PC-3 (cell line): ENCODE results near the gene FOXP3. TPM values are rescaled to one million over a fixed set of nuclear protein-coding genes. Genes with fewer than 3 reads are reported as not detected.

ENCODE experiments used
- ATAC-seq: fragments of 200-7000 bp; cut with Tn5 transposase; 2 replicates; pipeline ENCODE4 v1.9.1; 2020; ENCODE audit warnings: mild to moderate bottlenecking, moderate library complexity
- BruUV-seq: library from RNA; stranded (reverse); fragments of 400-500 nt; replicated peaks from 2 replicates; lab custom pipeline; 2021; lab: Mats Ljungman, UMichigan
- CTCF ChIA-PET: fragments of 300-600 bp; sonication (Branson Sonifier 250); formaldehyde crosslinking; loops from one replicate; lab custom pipeline; 2022; ENCODE audit warnings: antibody characterized with exemption; lab: Charles Lee
- POLR2A ChIA-PET: fragments of 300-600 bp; sonication (Branson Sonifier 250); formaldehyde crosslinking; loops from one replicate; lab custom pipeline; 2022; ENCODE audit warnings: antibody characterized with exemption; ENCODE audit not compliant: unreplicated experiment; lab: Charles Lee
- DNase-seq: peaks from one replicate; pipeline ENCODE4 v3.0.0-alpha.2; 2015
- H2AFZ ChIP-seq: fragments of 300-600 bp; sonication (generic); 2 replicates; pipeline ENCODE4 v1.6.0; 2016; ENCODE audit warnings: antibody characterized with exemption, low read length
- H3F3A ChIP-seq: fragments of 300-600 bp; sonication (generic); one replicate; pipeline ENCODE4 v1.6.0; 2017; ENCODE audit warnings: antibody characterized with exemption, low read length, control low read depth, mild to moderate bottlenecking; ENCODE audit not compliant: unreplicated experiment
- H3K27ac ChIP-seq: fragments of 300-600 bp; sonication (generic); 2 replicates; pipeline ENCODE4 v1.5.1; 2016; ENCODE audit warnings: mild to moderate bottlenecking, low read length
- H3K27me3 ChIP-seq: fragments of 300-600 bp; sonication (generic); 2 replicates; pipeline ENCODE4 v1.6.1; 2016; ENCODE audit warnings: low read length, mixed read lengths
- H3K36me3 ChIP-seq: fragments of 300-600 bp; sonication (generic); 2 replicates; pipeline ENCODE4 v1.6.1; 2016; ENCODE audit warnings: low read depth, mixed run types, low read length, mixed read lengths
- H3K4me1 ChIP-seq: fragments of 300-600 bp; sonication (generic); 2 replicates; pipeline ENCODE4 v1.5.1; 2016; ENCODE audit warnings: low read length; ENCODE audit not compliant: insufficient read depth
- H3K4me2 ChIP-seq: fragments of 300-600 bp; sonication (generic); 2 replicates; pipeline ENCODE4 v1.6.0; 2016; ENCODE audit warnings: low read length
- H3K4me3 ChIP-seq: fragments of 300-600 bp; sonication (generic); 2 replicates; pipeline ENCODE4 v1.5.1; 2016; ENCODE audit warnings: mild to moderate bottlenecking, low read length, mixed read lengths
- H3K79me2 ChIP-seq: fragments of 300-600 bp; sonication (generic); 2 replicates; pipeline ENCODE4 v1.6.1; 2017; ENCODE audit warnings: low read length, mixed read lengths
- H3K9ac ChIP-seq: fragments of 300-600 bp; sonication (generic); 2 replicates; pipeline ENCODE4 v1.6.0; 2016; ENCODE audit warnings: mild to moderate bottlenecking, low read length
- H3K9me2 ChIP-seq: fragments of 300-600 bp; sonication (generic); replicated peaks from 2 replicates; pipeline ENCODE4 v1.6.1; 2016; ENCODE audit warnings: mixed run types, low read length, mixed read lengths
- H3K9me3 ChIP-seq: fragments of 300-600 bp; sonication (generic); 2 replicates; pipeline ENCODE4 v1.6.1; 2016; ENCODE audit warnings: low read length, mixed read lengths
- H4K20me1 ChIP-seq: fragments of 300-600 bp; sonication (generic); 2 replicates; pipeline ENCODE4 v1.6.1; 2016; ENCODE audit warnings: low read length, mixed read lengths
- CTCF ChIP-seq: fragments of 300-600 bp; sonication (generic); conservative IDR thresholded peaks from 2 replicates; pipeline ENCODE4 v1.5.1; 2017; ENCODE audit warnings: antibody characterized with exemption, low read depth, mild to moderate bottlenecking, low read length
- EZH2 ChIP-seq: fragments of 300-600 bp; sonication (generic); IDR thresholded peaks from one replicate; pipeline ENCODE4 v1.6.1; 2017; ENCODE audit warnings: antibody characterized with exemption, mild to moderate bottlenecking, low read length; ENCODE audit not compliant: unreplicated experiment
- EZH2phosphoT487 ChIP-seq: fragments of 300-600 bp; sonication (generic); IDR thresholded peaks from 2 replicates; pipeline ENCODE4 v1.6.1; 2018; ENCODE audit warnings: mild to moderate bottlenecking, antibody characterized with exemption, low read length, borderline replicate concordance
- intact Hi-C: fragments of 100-400 bp; cut with micrococcal nuclease; formaldehyde crosslinking; loops from 2 replicates; pipeline ENCODE4 v1.9.0; 2023
- total RNA-seq: library from RNA; depleted of rRNA; stranded (reverse); fragments of >200 nt; gene quantifications from 2 replicates; pipeline ENCODE4 v1.2.3, GENCODE V29; 2014

FOXP3 gene
- total RNA-seq, 1 experiment from 2014 or later, result not detected

DNA sequence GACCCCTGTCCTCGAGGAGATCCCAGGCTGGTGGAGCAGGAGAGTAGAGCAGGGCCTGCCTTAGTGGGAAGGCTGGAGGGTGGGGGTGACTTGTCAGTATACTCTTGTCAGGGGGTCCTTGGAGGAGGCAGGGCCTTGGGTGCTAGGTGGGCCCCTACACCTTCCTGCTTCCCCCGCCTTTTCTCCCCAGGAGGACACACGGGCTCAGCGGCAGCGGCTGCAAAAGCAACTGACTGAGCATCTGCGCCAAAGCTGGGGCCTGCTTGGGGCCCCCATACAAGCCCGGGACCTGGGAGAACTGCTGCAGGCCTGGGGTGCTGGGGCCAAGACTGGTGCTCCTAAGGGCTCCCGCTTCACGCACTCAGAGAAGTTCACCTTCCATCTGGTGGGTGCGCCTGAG, 18.0 kb downstream of the FOXP3 start:
- no TSS peak for BruUV-seq
- H3F3A ChIP-seq, result no peaks in the 10 kb centered on the region
- ATAC-seq (no peak), DNase-seq (no peak)
- H3K9ac ChIP-seq, result no peak overlapping the region
- peaks cover 9% of the 10 kb centered on the region for H3K4me1 ChIP-seq
- no peaks in the 10 kb centered on the region for H3K9me3 ChIP-seq
- H2AFZ ChIP-seq, result no peak overlapping the region
- H4K20me1 ChIP-seq, result no peaks in the 10 kb centered on the region
- TF ChIP-seq EZH2 (no peak), EZH2phosphoT487 (no peak), CTCF (no peak)
- H3K4me2 ChIP-seq, result no peak overlapping the region
- POLR2A ChIA-PET, result no interaction called here
- no peaks in the 10 kb centered on the region for H3K27me3 ChIP-seq
- H3K36me3 ChIP-seq, result no peaks in the 10 kb centered on the region
- no peaks in the 10 kb centered on the region for H3K9me2 ChIP-seq
- no peak overlapping the region for H3K4me3 ChIP-seq
- no peak overlapping the region for H3K27ac ChIP-seq
- CTCF ChIA-PET, result no interaction called here
- intact Hi-C loops, result no loop called here
- H3K79me2 ChIP-seq, result no peaks in the 10 kb centered on the region

- Histone ChIP-seq H3K9ac (no peak overlapping the region), H3K27ac (no peak overlapping the region), H3K9me3 (no peaks in the 10 kb centered on the region), H3F3A (no peaks in the 10 kb centered on the region), H3K27me3 (no peaks in the 10 kb centered on the region), H3K4me2 (no peak overlapping the region), H4K20me1 (no peaks in the 10 kb centered on the region), H3K4me3 (no peak overlapping the region), H3K36me3 (no peaks in the 10 kb centered on the region), H3K9me2 (no peaks in the 10 kb centered on the region), H3K79me2 (no peaks in the 10 kb centered on the region), H3K4me1 (peaks cover 9% of the 10 kb centered on the region), H2AFZ (no peak overlapping the region)
- no peak for TF ChIP-seq CTCF
- TF ChIP-seq EZH2phosphoT487, result no peak
- no peak for TF ChIP-seq EZH2
- intact Hi-C loops, result no loop called here
- CTCF ChIA-PET, result no interaction called here
- ATAC-seq, result no peak
- DNase-seq, result no peak
- BruUV-seq, result no TSS peak
- POLR2A ChIA-PET, result no interaction called here
Observed at GRCh38 chrX:49244207-49244606, 20.3 kb downstream of the FOXP3 start.

DNA sequence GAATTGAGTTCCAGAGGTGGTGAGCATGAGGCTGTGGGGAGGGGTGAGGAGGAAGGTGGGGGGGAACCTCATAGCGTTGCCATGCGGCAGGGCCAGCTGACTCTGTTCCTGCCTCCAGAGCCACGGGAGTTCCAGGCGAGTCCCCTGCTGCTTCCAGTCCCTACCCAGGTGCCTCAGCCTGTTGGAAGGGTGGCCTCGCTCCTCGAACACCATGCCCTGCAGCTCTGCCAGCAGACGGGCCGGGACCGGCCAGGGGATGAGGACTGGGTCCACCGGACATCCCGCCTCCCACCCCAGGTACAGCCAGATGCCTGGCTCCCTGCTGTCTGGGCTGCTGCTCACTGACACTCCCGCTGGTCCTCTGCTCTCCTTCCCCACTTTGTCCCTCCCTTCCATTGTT, 21.3 kb downstream of the FOXP3 start:
- Histone ChIP-seq H3K4me2 (no peak overlapping the region), H3K9me2 (no peaks in the 10 kb centered on the region), H3K27ac (no peak overlapping the region; the same call in 1 of the 2 replicates), H3K36me3 (no peaks in the 10 kb centered on the region), H3K4me1 (peaks cover 9% of the 10 kb centered on the region), H2AFZ (no peak overlapping the region), H4K20me1 (no peaks in the 10 kb centered on the region), H3F3A (no peaks in the 10 kb centered on the region), H3K9me3 (no peaks in the 10 kb centered on the region), H3K27me3 (no peaks in the 10 kb centered on the region), H3K79me2 (no peaks in the 10 kb centered on the region), H3K9ac (no peak overlapping the region), H3K4me3 (no peak overlapping the region)
- intact Hi-C loops, result no loop called here
- DNase-seq, result no peak
- TF ChIP-seq CTCF (no peak), EZH2 (no peak), EZH2phosphoT487 (no peak)
- BruUV-seq, result no TSS peak
- ChIA-PET CTCF (no interaction called here), POLR2A (no interaction called here)
- ATAC-seq, result no peak
